PC-3 (cell line): Measurements from ENCODE around the gene SPRN. TPM values are rescaled to one million over a fixed set of nuclear protein-coding genes. Genes with fewer than 3 reads are reported as not detected.

ENCODE experiments used
- ATAC-seq: fragments of 200-7000 bp; cut with Tn5 transposase; 2 replicates; pipeline ENCODE4 v1.9.1; 2020; ENCODE audit warnings: mild to moderate bottlenecking, moderate library complexity
- BruUV-seq: library from RNA; stranded (reverse); fragments of 400-500 nt; replicated peaks from 2 replicates; lab custom pipeline; 2021; lab: Mats Ljungman, UMichigan
- CTCF ChIA-PET: fragments of 300-600 bp; sonication (Branson Sonifier 250); formaldehyde crosslinking; loops from one replicate; lab custom pipeline; 2022; ENCODE audit warnings: antibody characterized with exemption; lab: Charles Lee
- POLR2A ChIA-PET: fragments of 300-600 bp; sonication (Branson Sonifier 250); formaldehyde crosslinking; loops from one replicate; lab custom pipeline; 2022; ENCODE audit warnings: antibody characterized with exemption; ENCODE audit not compliant: unreplicated experiment; lab: Charles Lee
- DNase-seq: peaks from one replicate; pipeline ENCODE4 v3.0.0-alpha.2; 2015
- H2AFZ ChIP-seq: fragments of 300-600 bp; sonication (generic); 2 replicates; pipeline ENCODE4 v1.6.0; 2016; ENCODE audit warnings: antibody characterized with exemption, low read length
- H3F3A ChIP-seq: fragments of 300-600 bp; sonication (generic); one replicate; pipeline ENCODE4 v1.6.0; 2017; ENCODE audit warnings: antibody characterized with exemption, low read length, control low read depth, mild to moderate bottlenecking; ENCODE audit not compliant: unreplicated experiment
- H3K27ac ChIP-seq: fragments of 300-600 bp; sonication (generic); 2 replicates; pipeline ENCODE4 v1.5.1; 2016; ENCODE audit warnings: mild to moderate bottlenecking, low read length
- H3K27me3 ChIP-seq: fragments of 300-600 bp; sonication (generic); 2 replicates; pipeline ENCODE4 v1.6.1; 2016; ENCODE audit warnings: low read length, mixed read lengths
- H3K36me3 ChIP-seq: fragments of 300-600 bp; sonication (generic); 2 replicates; pipeline ENCODE4 v1.6.1; 2016; ENCODE audit warnings: low read depth, mixed run types, low read length, mixed read lengths
- H3K4me1 ChIP-seq: fragments of 300-600 bp; sonication (generic); 2 replicates; pipeline ENCODE4 v1.5.1; 2016; ENCODE audit warnings: low read length; ENCODE audit not compliant: insufficient read depth
- H3K4me2 ChIP-seq: fragments of 300-600 bp; sonication (generic); 2 replicates; pipeline ENCODE4 v1.6.0; 2016; ENCODE audit warnings: low read length
- H3K4me3 ChIP-seq: fragments of 300-600 bp; sonication (generic); 2 replicates; pipeline ENCODE4 v1.5.1; 2016; ENCODE audit warnings: mild to moderate bottlenecking, low read length, mixed read lengths
- H3K79me2 ChIP-seq: fragments of 300-600 bp; sonication (generic); 2 replicates; pipeline ENCODE4 v1.6.1; 2017; ENCODE audit warnings: low read length, mixed read lengths
- H3K9ac ChIP-seq: fragments of 300-600 bp; sonication (generic); 2 replicates; pipeline ENCODE4 v1.6.0; 2016; ENCODE audit warnings: mild to moderate bottlenecking, low read length
- H3K9me2 ChIP-seq: fragments of 300-600 bp; sonication (generic); replicated peaks from 2 replicates; pipeline ENCODE4 v1.6.1; 2016; ENCODE audit warnings: mixed run types, low read length, mixed read lengths
- H3K9me3 ChIP-seq: fragments of 300-600 bp; sonication (generic); 2 replicates; pipeline ENCODE4 v1.6.1; 2016; ENCODE audit warnings: low read length, mixed read lengths
- H4K20me1 ChIP-seq: fragments of 300-600 bp; sonication (generic); 2 replicates; pipeline ENCODE4 v1.6.1; 2016; ENCODE audit warnings: low read length, mixed read lengths
- CTCF ChIP-seq: fragments of 300-600 bp; sonication (generic); conservative IDR thresholded peaks from 2 replicates; pipeline ENCODE4 v1.5.1; 2017; ENCODE audit warnings: antibody characterized with exemption, low read depth, mild to moderate bottlenecking, low read length
- EZH2 ChIP-seq: fragments of 300-600 bp; sonication (generic); IDR thresholded peaks from one replicate; pipeline ENCODE4 v1.6.1; 2017; ENCODE audit warnings: antibody characterized with exemption, mild to moderate bottlenecking, low read length; ENCODE audit not compliant: unreplicated experiment
- EZH2phosphoT487 ChIP-seq: fragments of 300-600 bp; sonication (generic); IDR thresholded peaks from 2 replicates; pipeline ENCODE4 v1.6.1; 2018; ENCODE audit warnings: mild to moderate bottlenecking, antibody characterized with exemption, low read length, borderline replicate concordance
- intact Hi-C: fragments of 100-400 bp; cut with micrococcal nuclease; formaldehyde crosslinking; loops from 2 replicates; pipeline ENCODE4 v1.9.0; 2023
- microRNA-seq: library from miRNA; unstranded; fragments of <30 nt; microRNA quantifications from one replicate; pipeline ENCODE4 v1.1.0, GENCODE V29; 2020; ENCODE audit not compliant: unreplicated experiment
- total RNA-seq: library from RNA; depleted of rRNA; stranded (reverse); fragments of >200 nt; gene quantifications from 2 replicates; pipeline ENCODE4 v1.2.3, GENCODE V29; 2014; rRNA removed

Gene SPRN
- total RNA-seq, 1 experiment from 2014 or later, result not detected

GRCh38 chr10:133373174-133374090 lies 51.0 kb downstream of the SPRN start, which contains the start of gene ECHS1:
Gene ECHS1 (minus strand): TSS chr10:133373354. CDS start chr10:133373333, 21 bp downstream.
- Histone ChIP-seq H3K4me3 (peak within 1 kb of the TSS; percentile 70), H3F3A (no peaks in the 10 kb centered on the region), H3K36me3 (peaks cover 7% of the 10 kb centered on the region; the same call in 1 of the 2 replicates), H3K27me3 (no peaks in the 10 kb centered on the region), H3K4me2 (peak within 1 kb of the TSS; percentile 72), H3K9me3 (no peaks in the 10 kb centered on the region), H3K4me1 (peaks cover 3% of the 10 kb centered on the region; the same call in 1 of the 2 replicates), H4K20me1 (no peaks in the 10 kb centered on the region), H2AFZ (no peak within 1 kb of the TSS), H3K27ac (no peak within 1 kb of the TSS), H3K79me2 (peaks cover 8% of the 10 kb centered on the region; the same call in 1 of the 2 replicates), H3K9me2 (no peaks in the 10 kb centered on the region), H3K9ac (peak within 1 kb of the TSS; percentile 73)
- no TSS peak for BruUV-seq
- ChIA-PET POLR2A (no interaction called here), CTCF (no interaction called here)
- ATAC-seq (peak; percentile 99), DNase-seq (peak; percentile 89)
- no peak for TF ChIP-seq CTCF
- no peak for TF ChIP-seq EZH2
- TF ChIP-seq EZH2phosphoT487, result no peak
- intact Hi-C loops, result no loop called here

DNA sequence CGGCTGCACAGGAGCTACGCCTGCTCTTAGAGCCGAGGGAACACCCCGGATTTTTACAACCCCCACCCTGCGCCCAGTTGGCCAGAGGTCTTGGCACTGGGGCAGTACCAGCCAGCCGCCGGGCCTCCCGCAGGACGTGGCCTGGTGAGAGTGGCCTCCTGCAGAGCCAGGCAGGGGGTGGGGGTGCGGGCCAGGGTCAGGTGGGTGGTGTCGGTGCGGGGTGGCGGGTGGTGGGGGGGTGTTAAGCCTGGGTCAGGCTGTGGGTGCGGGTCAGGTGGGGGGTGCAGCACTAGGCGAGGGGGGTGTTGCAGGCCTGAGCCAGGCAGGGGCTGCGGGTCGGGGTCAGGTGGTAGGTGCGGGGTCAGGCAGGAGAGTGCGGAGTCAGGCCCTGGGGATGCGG lies 51.9 kb downstream of the SPRN start:
- ATAC-seq (no peak), DNase-seq (no peak)
- Histone ChIP-seq H3K9me3 (no peaks in the 10 kb centered on the region), H3K9ac (no peak overlapping the region), H3K4me1 (peaks cover 3% of the 10 kb centered on the region; the same call in 1 of the 2 replicates), H3K36me3 (peaks cover 7% of the 10 kb centered on the region; the same call in 1 of the 2 replicates), H3K4me2 (peak overlapping the region; percentile 70), H3K27me3 (no peaks in the 10 kb centered on the region), H4K20me1 (no peaks in the 10 kb centered on the region), H3K27ac (no peak overlapping the region), H3K4me3 (peak overlapping the region; percentile 58), H3F3A (no peaks in the 10 kb centered on the region), H3K9me2 (no peaks in the 10 kb centered on the region), H2AFZ (no peak overlapping the region), H3K79me2 (peaks cover 8% of the 10 kb centered on the region; the same call in 1 of the 2 replicates)
- BruUV-seq, result no TSS peak
- ChIA-PET POLR2A (no interaction called here), CTCF (no interaction called here)
- intact Hi-C loops, result no loop called here
- TF ChIP-seq EZH2phosphoT487, result no peak

Small RNA genes within 50 kb of the gene (microRNA-seq; reads per million reads assigned to microRNA genes)
- gene MIR3944, result 4.3 reads per million, percentile 18 among the genes with 10 or more reads in this experiment

Other genes with a start within 250 kb of the SPRN start
- gene UTF1, start 194.4 kb downstream of the SPRN start, total RNA-seq, result not detected in 2 replicates
- gene VENTX, start 186.8 kb downstream of the SPRN start, total RNA-seq, result not detected in 2 replicates
- 113 and 147 TPM in 2 replicates for gene ADAM8, start 147.8 kb downstream of the SPRN start, total RNA-seq
- gene TUBGCP2, start 115.8 kb downstream of the SPRN start, total RNA-seq, result 72.9 and 84.4 TPM in 2 replicates
- gene ZNF511, start 115.7 kb downstream of the SPRN start, total RNA-seq, result 78.4 and 84.3 TPM in 2 replicates
- gene CALY, start 87.7 kb downstream of the SPRN start, total RNA-seq, result not detected in 2 replicates
- not detected in 2 replicates for gene PRAP1, start 77.3 kb downstream of the SPRN start, total RNA-seq
- 33.3 and 40.0 TPM in 2 replicates for gene FUOM, start 66.6 kb downstream of the SPRN start, total RNA-seq
- 114 and 120 TPM in 2 replicates for gene ECHS1, start 51.3 kb downstream of the SPRN start, total RNA-seq
- 3.7 and 4.1 TPM in 2 replicates for gene PAOX, start 45.4 kb downstream of the SPRN start, total RNA-seq
- gene MTG1, start 30.5 kb downstream of the SPRN start, total RNA-seq, result 38.8 and 39.4 TPM in 2 replicates
- 2.4 and 5.1 TPM in 2 replicates for gene SCART1, start 29.3 kb upstream of the SPRN start, total RNA-seq
- gene CYP2E1, start 102.7 kb upstream of the SPRN start, total RNA-seq, result 3.3 and 4.2 TPM in 2 replicates
- gene SYCE1, start 141.0 kb upstream of the SPRN start, total RNA-seq, result not detected in 2 replicates
- not detected in 2 replicates for gene FRG2B, start 202.2 kb upstream of the SPRN start, total RNA-seq